Neural cell (in vitro differentiated cells): ENCODE results near the gene TMEM81. TPM values are rescaled to one million over a fixed set of nuclear protein-coding genes. Genes with fewer than 3 reads are reported as not detected.

Source experiments
- H2AFZ ChIP-seq: fragments of 200-600, 300-800 bp; sonication (generic), shearing (Covaris generic); 2 replicates; pipeline ENCODE4 v1.6.0; 2014; ENCODE audit warnings: low read depth, mild to moderate bottlenecking, antibody characterized with exemption, low read length, moderate library complexity
- H3F3A ChIP-seq: fragments of 200-600 bp; shearing (Covaris generic); 2 replicates; pipeline ENCODE4 v1.6.1; 2016; ENCODE audit warnings: mild to moderate bottlenecking, moderate library complexity, mixed read lengths, antibody characterized with exemption, low read length; ENCODE audit not compliant: insufficient read depth, poor library complexity, severe bottlenecking
- H3K27ac ChIP-seq: fragments of 200-600, 300-800 bp; sonication (generic), shearing (Covaris generic); 2 replicates; pipeline ENCODE4 v1.5.1; 2014; ENCODE audit warnings: mild to moderate bottlenecking, low read length, moderate library complexity
- H3K27me3 ChIP-seq: fragments of 300-800, 200-600 bp; sonication (generic), shearing (Covaris generic); 2 replicates; pipeline ENCODE4 v1.6.0; 2014; ENCODE audit warnings: mild to moderate bottlenecking, low read depth, low read length, moderate library complexity; ENCODE audit not compliant: insufficient read depth
- H3K36me3 ChIP-seq: fragments of 300-800, 200-600 bp; sonication (generic), shearing (Covaris generic); 2 replicates; pipeline ENCODE4 v1.5.1; 2014; ENCODE audit warnings: mild to moderate bottlenecking, antibody characterized with exemption, low read length, moderate library complexity; ENCODE audit not compliant: insufficient read depth
- H3K4me2 ChIP-seq: fragments of 300-800, 200-600 bp; sonication (generic), shearing (Covaris generic); 2 replicates; pipeline ENCODE4 v1.6.0; 2014; ENCODE audit warnings: mild to moderate bottlenecking, low read length
- H3K4me3 ChIP-seq: fragments of 300-800, 200-600 bp; sonication (generic), shearing (Covaris generic); 2 replicates; pipeline ENCODE4 v1.5.1; 2014; ENCODE audit warnings: mild to moderate bottlenecking, low read length, moderate library complexity
- H3K79me2 ChIP-seq: fragments of 200-600 bp; shearing (Covaris generic); replicated peaks from 2 replicates; pipeline ENCODE4 v1.6.0; 2014; ENCODE audit warnings: mild to moderate bottlenecking, low read length, moderate library complexity; ENCODE audit not compliant: insufficient read depth
- H3K9ac ChIP-seq: fragments of 300-800, 200-600 bp; sonication (generic), shearing (Covaris generic); 2 replicates; pipeline ENCODE4 v1.6.1; 2016; ENCODE audit warnings: mild to moderate bottlenecking, low read length, mixed read lengths
- H3K9me2 ChIP-seq: fragments of 200-600 bp; shearing (Covaris generic); 2 replicates; pipeline ENCODE4 v1.6.1; 2016; ENCODE audit warnings: mild to moderate bottlenecking, low read length, mixed read lengths; ENCODE audit not compliant: insufficient read depth
- H3K9me3 ChIP-seq: fragments of 200-600, 300-800 bp; sonication (generic), shearing (Covaris generic); 2 replicates; pipeline ENCODE4 v1.6.1; 2016; ENCODE audit warnings: mild to moderate bottlenecking, mixed run types, low read length, moderate library complexity, mixed read lengths
- H4K20me1 ChIP-seq: fragments of 200-600 bp; shearing (Covaris generic); 2 replicates; pipeline ENCODE4 v1.6.1; 2016; ENCODE audit warnings: mild to moderate bottlenecking, mixed run types; ENCODE audit not compliant: insufficient read depth
- EP300 ChIP-seq: fragments of 450-650 bp; conservative IDR thresholded peaks from 2 replicates; pipeline ENCODE4 v1.6.1; 2014; ENCODE audit warnings: antibody characterized with exemption, mild to moderate bottlenecking, moderate library complexity; ENCODE audit not compliant: poor library complexity, severe bottlenecking
- POLR2AphosphoS5 ChIP-seq: IDR thresholded peaks from 2 replicates; pipeline ENCODE4 v1.6.1; 2012
- RAD21 ChIP-seq: fragments of 450-650 bp; conservative IDR thresholded peaks from 2 replicates; pipeline ENCODE4 v1.6.1; 2014; ENCODE audit warnings: antibody characterized with exemption, mild to moderate bottlenecking, moderate library complexity
- SMC3 ChIP-seq: fragments of 450-650 bp; conservative IDR thresholded peaks from 2 replicates; pipeline ENCODE4 v1.6.1; 2014; ENCODE audit warnings: antibody characterized with exemption, mild to moderate bottlenecking, moderate library complexity; ENCODE audit not compliant: poor library complexity
- TAF1 ChIP-seq: IDR thresholded peaks from 2 replicates; pipeline ENCODE4 v1.6.1; 2012; ENCODE audit warnings: low read depth
- polyA plus RNA-seq: library from polyadenylated mRNA; depleted of rRNA; stranded (reverse); fragments of >200 nt; gene quantifications from 2 replicates; pipeline ENCODE4 v1.2.3, GENCODE V29; 2014
- TF ChIP-seq, protein P1 (sequence below): IDR thresholded peaks from 2 replicates; pipeline ENCODE4 v1.6.1; 2012; ENCODE audit warnings: borderline replicate concordance
- TF ChIP-seq, protein P2 (sequence below): fragments of 450-650 bp; IDR thresholded peaks from 2 replicates; pipeline ENCODE4 v1.5.1; 2014; ENCODE audit warnings: antibody characterized with exemption, mild to moderate bottlenecking, moderate library complexity; ENCODE audit not compliant: poor library complexity, severe bottlenecking

The TMEM81 gene
- polyA plus RNA-seq, 1 donor from 2014 or later: 10.1 TPM

DNA sequence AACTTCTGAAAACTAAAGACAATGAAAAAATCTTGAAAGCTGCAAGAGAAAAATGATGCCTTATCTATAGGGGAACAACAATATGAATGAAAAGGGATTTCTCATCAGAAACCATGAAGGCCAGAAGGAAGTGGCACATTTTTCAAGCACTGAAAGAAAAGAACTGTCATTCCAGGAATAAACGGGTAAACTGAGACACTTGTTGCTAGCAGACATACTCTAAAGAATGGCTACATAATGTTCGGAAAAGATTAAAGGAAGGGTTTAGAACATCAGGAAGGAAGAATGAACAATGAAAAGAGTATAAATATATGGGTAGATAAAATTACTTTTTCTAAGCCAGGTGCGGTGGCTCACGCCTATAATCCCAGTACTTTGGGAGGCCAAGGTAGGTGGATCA lies 23.1 kb upstream of the TMEM81 start:
- no peak overlapping the region for H3K9ac ChIP-seq
- no peaks in the 10 kb centered on the region for H3K9me3 ChIP-seq
- no peak overlapping the region for H2AFZ ChIP-seq
- no peaks in the 10 kb centered on the region for H3K36me3 ChIP-seq
- no peaks in the 10 kb centered on the region for H3K9me2 ChIP-seq
- no peak for TF ChIP-seq SMC3
- no peak for TF ChIP-seq EP300
- no peak for TF ChIP-seq POLR2AphosphoS5
- TF ChIP-seq, protein P1, sequence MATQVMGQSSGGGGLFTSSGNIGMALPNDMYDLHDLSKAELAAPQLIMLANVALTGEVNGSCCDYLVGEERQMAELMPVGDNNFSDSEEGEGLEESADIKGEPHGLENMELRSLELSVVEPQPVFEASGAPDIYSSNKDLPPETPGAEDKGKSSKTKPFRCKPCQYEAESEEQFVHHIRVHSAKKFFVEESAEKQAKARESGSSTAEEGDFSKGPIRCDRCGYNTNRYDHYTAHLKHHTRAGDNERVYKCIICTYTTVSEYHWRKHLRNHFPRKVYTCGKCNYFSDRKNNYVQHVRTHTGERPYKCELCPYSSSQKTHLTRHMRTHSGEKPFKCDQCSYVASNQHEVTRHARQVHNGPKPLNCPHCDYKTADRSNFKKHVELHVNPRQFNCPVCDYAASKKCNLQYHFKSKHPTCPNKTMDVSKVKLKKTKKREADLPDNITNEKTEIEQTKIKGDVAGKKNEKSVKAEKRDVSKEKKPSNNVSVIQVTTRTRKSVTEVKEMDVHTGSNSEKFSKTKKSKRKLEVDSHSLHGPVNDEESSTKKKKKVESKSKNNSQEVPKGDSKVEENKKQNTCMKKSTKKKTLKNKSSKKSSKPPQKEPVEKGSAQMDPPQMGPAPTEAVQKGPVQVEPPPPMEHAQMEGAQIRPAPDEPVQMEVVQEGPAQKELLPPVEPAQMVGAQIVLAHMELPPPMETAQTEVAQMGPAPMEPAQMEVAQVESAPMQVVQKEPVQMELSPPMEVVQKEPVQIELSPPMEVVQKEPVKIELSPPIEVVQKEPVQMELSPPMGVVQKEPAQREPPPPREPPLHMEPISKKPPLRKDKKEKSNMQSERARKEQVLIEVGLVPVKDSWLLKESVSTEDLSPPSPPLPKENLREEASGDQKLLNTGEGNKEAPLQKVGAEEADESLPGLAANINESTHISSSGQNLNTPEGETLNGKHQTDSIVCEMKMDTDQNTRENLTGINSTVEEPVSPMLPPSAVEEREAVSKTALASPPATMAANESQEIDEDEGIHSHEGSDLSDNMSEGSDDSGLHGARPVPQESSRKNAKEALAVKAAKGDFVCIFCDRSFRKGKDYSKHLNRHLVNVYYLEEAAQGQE: no peak
- TF ChIP-seq RAD21: no peak
- H3K79me2 ChIP-seq: no peaks in the 10 kb centered on the region
- no peaks in the 10 kb centered on the region for H3F3A ChIP-seq
- no peak overlapping the region for H3K4me2 ChIP-seq
- no peaks in the 10 kb centered on the region for H3K27me3 ChIP-seq
- no peak overlapping the region for H3K27ac ChIP-seq
- H4K20me1 ChIP-seq: no peaks in the 10 kb centered on the region
- no peak overlapping the region for H3K4me3 ChIP-seq

DNA sequence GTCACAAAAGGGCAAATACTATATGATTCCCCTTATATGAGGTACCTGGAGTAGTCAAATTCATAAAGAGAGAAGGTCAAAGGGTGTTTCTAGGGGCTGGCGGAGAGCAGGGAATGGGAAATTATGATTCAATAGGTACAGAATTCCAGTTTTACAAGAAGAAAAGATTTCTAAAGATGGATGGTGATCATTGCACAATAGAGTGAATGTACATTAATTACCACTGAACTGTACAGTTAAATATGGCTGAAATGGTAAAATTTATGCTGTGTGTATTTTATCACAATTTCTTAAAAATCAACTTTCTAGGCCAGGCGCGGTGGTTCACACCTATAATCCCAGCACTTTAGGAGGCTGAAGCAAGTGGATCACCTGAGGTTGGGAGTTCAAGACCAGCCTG lies 18.1 kb upstream of the TMEM81 start:
- TF ChIP-seq EP300 (no peak), SMC3 (no peak)
- Histone ChIP-seq H3K27me3 (no peaks in the 10 kb centered on the region), H3K9ac (no peak overlapping the region), H3K9me3 (no peaks in the 10 kb centered on the region), H3K9me2 (no peaks in the 10 kb centered on the region), H3K36me3 (peaks cover 4% of the 10 kb centered on the region), H4K20me1 (no peaks in the 10 kb centered on the region), H3K4me2 (no peak overlapping the region), H3K4me3 (no peak overlapping the region), H2AFZ (no peak overlapping the region), H3F3A (no peaks in the 10 kb centered on the region), H3K79me2 (no peaks in the 10 kb centered on the region), H3K27ac (no peak overlapping the region)

DNA sequence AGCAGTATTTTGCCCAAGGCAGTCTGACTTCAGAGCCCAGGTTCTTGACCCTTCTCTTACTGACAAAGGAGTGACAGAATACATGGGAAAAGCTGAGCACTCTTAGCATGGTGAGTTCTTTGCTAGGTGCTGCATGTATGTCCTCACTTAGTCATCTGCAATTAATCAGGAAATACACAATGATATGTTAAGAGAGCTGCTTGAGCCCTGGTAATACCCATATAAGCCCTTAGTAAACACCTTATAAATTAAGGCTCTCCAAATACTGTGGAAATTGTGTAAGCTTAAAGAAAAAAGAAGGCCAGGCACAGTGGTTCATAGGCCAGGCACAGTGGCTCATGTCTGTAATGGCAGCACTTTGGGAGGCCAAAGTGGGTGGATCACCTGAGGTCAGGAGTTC lies 14.0 kb upstream of the TMEM81 start:
- Histone ChIP-seq H3K36me3 (peaks cover 4% of the 10 kb centered on the region), H3K9me2 (no peaks in the 10 kb centered on the region), H3K27ac (no peak overlapping the region), H3F3A (no peaks in the 10 kb centered on the region), H3K79me2 (no peaks in the 10 kb centered on the region), H3K27me3 (no peaks in the 10 kb centered on the region), H2AFZ (no peak overlapping the region), H3K9me3 (no peaks in the 10 kb centered on the region), H4K20me1 (no peaks in the 10 kb centered on the region), H3K9ac (no peak overlapping the region), H3K4me3 (no peak overlapping the region), H3K4me2 (no peak overlapping the region)
- TF ChIP-seq TAF1 (no peak), SMC3 (no peak), EP300 (no peak), RAD21 (no peak)
- TF ChIP-seq, protein P1: no peak
- TF ChIP-seq, protein P2, sequence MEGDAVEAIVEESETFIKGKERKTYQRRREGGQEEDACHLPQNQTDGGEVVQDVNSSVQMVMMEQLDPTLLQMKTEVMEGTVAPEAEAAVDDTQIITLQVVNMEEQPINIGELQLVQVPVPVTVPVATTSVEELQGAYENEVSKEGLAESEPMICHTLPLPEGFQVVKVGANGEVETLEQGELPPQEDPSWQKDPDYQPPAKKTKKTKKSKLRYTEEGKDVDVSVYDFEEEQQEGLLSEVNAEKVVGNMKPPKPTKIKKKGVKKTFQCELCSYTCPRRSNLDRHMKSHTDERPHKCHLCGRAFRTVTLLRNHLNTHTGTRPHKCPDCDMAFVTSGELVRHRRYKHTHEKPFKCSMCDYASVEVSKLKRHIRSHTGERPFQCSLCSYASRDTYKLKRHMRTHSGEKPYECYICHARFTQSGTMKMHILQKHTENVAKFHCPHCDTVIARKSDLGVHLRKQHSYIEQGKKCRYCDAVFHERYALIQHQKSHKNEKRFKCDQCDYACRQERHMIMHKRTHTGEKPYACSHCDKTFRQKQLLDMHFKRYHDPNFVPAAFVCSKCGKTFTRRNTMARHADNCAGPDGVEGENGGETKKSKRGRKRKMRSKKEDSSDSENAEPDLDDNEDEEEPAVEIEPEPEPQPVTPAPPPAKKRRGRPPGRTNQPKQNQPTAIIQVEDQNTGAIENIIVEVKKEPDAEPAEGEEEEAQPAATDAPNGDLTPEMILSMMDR: no peak
